NCI-H1417 (cell line): ENCODE measurements around the gene NRG3.

Experiments
- DNase-seq, 3 experiments: peaks; one replicate each; lab custom pipeline; 2025; lab: John Stamatoyannopoulos, UW

Gene NRG3

GRCh38 chr10:82685087-82685486 lies 810.1 kb downstream of the NRG3 start:
- DNase-seq: no peak

GRCh38 chr10:82691211-82691610 lies 816.2 kb downstream of the NRG3 start:
- DNase-seq: no peak

GRCh38 chr10:82692458-82692857 lies 817.5 kb downstream of the NRG3 start:
- DNase-seq: no peak

GRCh38 chr10:82721831-82722230 lies 846.8 kb downstream of the NRG3 start:
- DNase-seq: no peak

GRCh38 chr10:82722273-82722672 lies 847.3 kb downstream of the NRG3 start:
- DNase-seq: no peak

GRCh38 chr10:82736305-82736704 lies 861.3 kb downstream of the NRG3 start:
- no peak for DNase-seq

- no peak for DNase-seq
These were observed 862.6 kb downstream of the NRG3 start for GRCh38 chr10:82737549-82737948.

- DNase-seq: no peak
These were observed 863.6 kb downstream of the NRG3 start for GRCh38 chr10:82738592-82738991.

GRCh38 chr10:82742478-82742877 lies 867.5 kb downstream of the NRG3 start:
- no peak for DNase-seq

GRCh38 chr10:82742898-82743297 lies 867.9 kb downstream of the NRG3 start:
- DNase-seq: no peak

- no peak for DNase-seq
These were observed 875.5 kb downstream of the NRG3 start for GRCh38 chr10:82750538-82750937.

- no peak for DNase-seq
These were observed 882.4 kb downstream of the NRG3 start for GRCh38 chr10:82757397-82757796.

GRCh38 chr10:82757901-82758300 lies 882.9 kb downstream of the NRG3 start:
- no peak for DNase-seq

GRCh38 chr10:82759050-82759449 lies 884.1 kb downstream of the NRG3 start:
- no peak for DNase-seq

- no peak for DNase-seq
These were observed 887.6 kb downstream of the NRG3 start for GRCh38 chr10:82762641-82763040.

- DNase-seq: no peak
These were observed 893.0 kb downstream of the NRG3 start for GRCh38 chr10:82768040-82768439.

GRCh38 chr10:82778908-82779307 lies 903.9 kb downstream of the NRG3 start:
- no peak for DNase-seq

- peak in 1 of 3 experiments; percentile 1 for DNase-seq
These were observed 921.5 kb downstream of the NRG3 start for GRCh38 chr10:82796510-82796909.

- DNase-seq: no peak
These were observed 926.3 kb downstream of the NRG3 start for GRCh38 chr10:82801289-82801688.

GRCh38 chr10:82811621-82812020 lies 936.6 kb downstream of the NRG3 start:
- peak in 1 of 3 experiments; percentile 2 for DNase-seq

- DNase-seq: peak in 1 of 3 experiments; percentile 27
These were observed 938.9 kb downstream of the NRG3 start for GRCh38 chr10:82813856-82814255.

GRCh38 chr10:82814635-82815034 lies 939.6 kb downstream of the NRG3 start:
- DNase-seq: no peak

GRCh38 chr10:82815680-82816079 lies 940.7 kb downstream of the NRG3 start:
- no peak for DNase-seq

GRCh38 chr10:82817676-82818422 lies 942.9 kb downstream of the NRG3 start:
- DNase-seq: no peak
